ENCODE data around the gene ARFRP1.
A peak's percentile ranks its signal among the peaks of the same experiment; 100 is the strongest.

The ARFRP1 gene

GRCh38 chr20:63689046-63690002 is 18.5 kb downstream of the ARFRP1 start:
- DNase-seq (ENCODE audit: low spot score) = no peak
- TF ChIP-seq CTCF (IDR thresholded peaks at IDR 0.05; ENCODE audit: extremely low read depth, missing control alignments) = no peak

- DNase-seq (ENCODE audit: low spot score) = no peak
These were observed 19.3 kb downstream of the ARFRP1 start for GRCh38 chr20:63688228-63689045.

GRCh38 chr20:63687419-63688178 is 20.2 kb downstream of the ARFRP1 start:
- DNase-seq (ENCODE audit: low spot score) = no peak
- TF ChIP-seq CTCF (IDR thresholded peaks at IDR 0.05; ENCODE audit: extremely low read depth, missing control alignments) = no peak

More at GRCh38 chr20:63688228-63689045, 19.3 kb downstream of the ARFRP1 start:
- TF ChIP-seq CTCF (IDR thresholded peaks at IDR 0.05; ENCODE audit: extremely low read depth, missing control alignments) = no peak

GRCh38 chr20:63686492-63687321 is 21.1 kb downstream of the ARFRP1 start:
- peak; percentile 68 for DNase-seq (ENCODE audit: low spot score)
- TF ChIP-seq CTCF (IDR thresholded peaks at IDR 0.05; ENCODE audit: extremely low read depth, missing control alignments) = no peak

GRCh38 chr20:63686094-63686491 is 21.7 kb downstream of the ARFRP1 start:
- no peak for TF ChIP-seq CTCF (IDR thresholded peaks at IDR 0.05; ENCODE audit: extremely low read depth, missing control alignments)

GRCh38 chr20:63685269-63686026 is 22.3 kb downstream of the ARFRP1 start:
- no peak for DNase-seq (ENCODE audit: low spot score)
- TF ChIP-seq CTCF (IDR thresholded peaks at IDR 0.05; ENCODE audit: extremely low read depth, missing control alignments) = no peak

More at GRCh38 chr20:63686094-63686491, 21.7 kb downstream of the ARFRP1 start:
- no peak for DNase-seq (ENCODE audit: low spot score)
